AG04450 (cell line): ENCODE data around the gene KCNJ18. TPM values are rescaled to one million over a fixed set of nuclear protein-coding genes. Genes with fewer than 3 reads are reported as not detected.
"Not testable (repeated sequence)": the region's sequence is repeated elsewhere in the genome, so short reads cannot be mapped to it uniquely, and the experiment has no call there.

Source experiments
- CTCF ChIA-PET: fragments of 300-600, 350-600 bp; formaldehyde crosslinking; extraction: SDS; loops from one replicate; lab custom pipeline; 2022; ENCODE audit warnings: antibody characterized with exemption, inconsistent platforms; lab: Charles Lee
- POLR2A ChIA-PET: fragments of 350-600 bp; formaldehyde crosslinking; extraction: SDS; loops from one replicate; lab custom pipeline; 2021; ENCODE audit warnings: antibody characterized with exemption, inconsistent platforms; lab: Yijun Ruan, JAX
- DNase-seq: peaks from one replicate; pipeline ENCODE4 v3.0.0-alpha.2; 2011; ENCODE audit warnings: low read depth, low spot score
- H3K27ac ChIP-seq: one replicate; pipeline ENCODE4 v1.5.1; 2012; ENCODE audit warnings: low read depth, low read length, control low read depth
- H3K27me3 ChIP-seq: one replicate; pipeline ENCODE4 v1.6.0; 2012; ENCODE audit warnings: low read length; ENCODE audit not compliant: control insufficient read depth, insufficient read depth
- H3K4me3 ChIP-seq: 2 replicates; pipeline ENCODE4 v1.5.1; 2011; ENCODE audit warnings: mild to moderate bottlenecking, low read depth, low read length, control low read depth
- H3K9me3 ChIP-seq: 2 replicates; pipeline ENCODE4 v1.5.1; 2012; ENCODE audit warnings: low read length; ENCODE audit not compliant: control insufficient read depth, insufficient read depth
- polyA plus RNA-seq: library from polyadenylated mRNA; depleted of rRNA; stranded (reverse); fragments of >200 nt; gene quantifications from 2 replicates; pipeline ENCODE4 v1.2.3, GENCODE V29; 2011
- TF ChIP-seq, protein P1 (sequence below): IDR thresholded peaks from 2 replicates; pipeline ENCODE4 v1.5.1; 2011; ENCODE audit warnings: low read depth, low read length, control low read depth, inconsistent platforms

The KCNJ18 gene
- polyA plus RNA-seq, 1 experiment: not detected

DNA sequence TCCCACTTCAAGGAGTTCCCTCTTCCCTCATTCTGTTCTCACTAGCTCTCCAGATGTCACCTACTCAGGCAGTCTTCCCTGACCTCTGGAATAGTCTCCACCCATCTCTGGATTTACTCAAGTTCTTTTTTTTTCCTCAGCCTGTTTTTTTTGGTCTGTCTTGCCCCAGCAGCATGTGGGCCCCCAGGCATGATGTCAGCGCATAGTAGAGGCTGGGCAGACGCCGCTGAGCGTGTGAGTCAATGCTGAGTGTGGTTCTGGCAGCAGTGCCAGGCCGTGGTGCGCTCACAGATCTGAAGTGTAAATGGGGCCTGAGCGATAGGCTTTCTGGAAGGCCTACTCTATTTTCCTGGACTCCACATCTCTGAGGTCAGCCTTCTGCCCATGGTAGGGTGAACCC, 2.7 kb upstream of the KCNJ18 start:
- peak; percentile 42 for DNase-seq
- ChIA-PET CTCF (no interaction called here), POLR2A (no interaction called here)
- Histone ChIP-seq H3K9me3 (peaks cover 85% of the 10 kb centered on the region), H3K4me3 (no peak overlapping the region), H3K27ac (no peak overlapping the region), H3K27me3 (no peaks in the 10 kb centered on the region)
- TF ChIP-seq, protein P1, sequence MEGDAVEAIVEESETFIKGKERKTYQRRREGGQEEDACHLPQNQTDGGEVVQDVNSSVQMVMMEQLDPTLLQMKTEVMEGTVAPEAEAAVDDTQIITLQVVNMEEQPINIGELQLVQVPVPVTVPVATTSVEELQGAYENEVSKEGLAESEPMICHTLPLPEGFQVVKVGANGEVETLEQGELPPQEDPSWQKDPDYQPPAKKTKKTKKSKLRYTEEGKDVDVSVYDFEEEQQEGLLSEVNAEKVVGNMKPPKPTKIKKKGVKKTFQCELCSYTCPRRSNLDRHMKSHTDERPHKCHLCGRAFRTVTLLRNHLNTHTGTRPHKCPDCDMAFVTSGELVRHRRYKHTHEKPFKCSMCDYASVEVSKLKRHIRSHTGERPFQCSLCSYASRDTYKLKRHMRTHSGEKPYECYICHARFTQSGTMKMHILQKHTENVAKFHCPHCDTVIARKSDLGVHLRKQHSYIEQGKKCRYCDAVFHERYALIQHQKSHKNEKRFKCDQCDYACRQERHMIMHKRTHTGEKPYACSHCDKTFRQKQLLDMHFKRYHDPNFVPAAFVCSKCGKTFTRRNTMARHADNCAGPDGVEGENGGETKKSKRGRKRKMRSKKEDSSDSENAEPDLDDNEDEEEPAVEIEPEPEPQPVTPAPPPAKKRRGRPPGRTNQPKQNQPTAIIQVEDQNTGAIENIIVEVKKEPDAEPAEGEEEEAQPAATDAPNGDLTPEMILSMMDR: no peak

DNA sequence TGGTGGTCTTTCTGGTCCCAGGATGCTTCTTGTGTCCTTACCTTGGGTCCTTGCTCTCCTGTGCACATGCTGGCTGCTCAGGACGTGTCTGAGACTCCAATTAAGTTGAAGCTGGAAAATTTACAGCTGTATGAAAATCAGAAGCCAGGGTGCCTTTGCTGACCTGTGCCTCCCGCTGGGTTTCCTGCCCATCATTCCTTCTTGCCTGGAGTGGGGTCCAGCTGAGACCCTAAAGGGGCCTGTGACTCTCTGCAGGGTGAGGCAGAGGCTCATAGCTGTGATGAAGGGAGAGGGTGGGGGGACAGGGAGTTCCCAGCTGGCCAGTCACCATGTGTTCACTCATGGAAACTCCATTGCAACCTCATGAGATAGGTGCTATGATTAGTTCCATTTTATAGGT, 1.5 kb upstream of the KCNJ18 start:
- CTCF ChIA-PET, H3K4me3 ChIP-seq, POLR2A ChIA-PET, H3K27me3 ChIP-seq, DNase-seq, H3K27ac ChIP-seq: not testable (repeated sequence)
- peaks cover 73% of the 10 kb centered on the region for H3K9me3 ChIP-seq

DNA sequence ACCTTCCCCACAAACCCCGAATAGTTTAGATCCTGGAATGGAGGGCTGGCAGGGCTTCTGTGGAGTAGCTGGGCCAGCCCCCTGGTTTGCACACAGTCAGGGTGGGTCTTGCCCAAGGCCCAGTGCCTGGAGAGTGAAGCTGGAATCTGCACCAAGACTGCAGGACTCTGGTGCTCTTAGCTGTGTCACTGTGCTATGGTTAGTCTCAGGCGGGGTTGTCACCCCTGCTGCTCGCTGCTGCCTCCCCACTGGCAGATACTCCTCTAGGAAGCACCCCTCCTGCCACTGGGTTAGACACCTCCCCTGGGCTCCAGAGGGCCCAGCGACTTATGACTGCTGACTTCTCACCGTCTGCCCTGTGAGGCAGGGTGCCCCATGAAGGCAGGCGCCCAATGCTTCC, 842 bp upstream of the KCNJ18 start:
- H3K27me3 ChIP-seq, H3K27ac ChIP-seq, POLR2A ChIA-PET, CTCF ChIA-PET, DNase-seq, H3K4me3 ChIP-seq: not testable (repeated sequence)
- peaks cover 69% of the 10 kb centered on the region for H3K9me3 ChIP-seq

DNA sequence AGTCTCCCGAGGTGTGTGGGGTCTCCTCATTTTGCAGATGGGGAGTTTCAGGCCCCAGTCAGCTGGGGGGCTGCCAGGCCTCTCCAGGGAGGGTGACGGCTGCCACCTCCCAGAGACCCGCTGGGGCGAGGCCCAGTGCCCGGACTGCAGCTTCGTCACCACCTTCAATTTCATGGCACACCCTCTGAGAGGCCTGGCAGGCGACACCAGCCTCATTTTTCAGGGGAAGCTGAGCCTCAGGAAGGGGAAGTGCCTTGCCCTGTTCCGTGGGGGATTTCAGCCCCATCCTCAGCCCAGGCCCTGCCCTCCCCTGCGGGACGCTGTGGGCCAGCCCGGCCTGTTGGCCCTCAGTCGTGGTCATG, 362 bp downstream of the KCNJ18 start:
- H3K4me3 ChIP-seq, POLR2A ChIA-PET, DNase-seq, CTCF ChIA-PET, H3K27me3 ChIP-seq, H3K27ac ChIP-seq: not testable (repeated sequence)
- H3K9me3 ChIP-seq: peaks cover 69% of the 10 kb centered on the region

DNA sequence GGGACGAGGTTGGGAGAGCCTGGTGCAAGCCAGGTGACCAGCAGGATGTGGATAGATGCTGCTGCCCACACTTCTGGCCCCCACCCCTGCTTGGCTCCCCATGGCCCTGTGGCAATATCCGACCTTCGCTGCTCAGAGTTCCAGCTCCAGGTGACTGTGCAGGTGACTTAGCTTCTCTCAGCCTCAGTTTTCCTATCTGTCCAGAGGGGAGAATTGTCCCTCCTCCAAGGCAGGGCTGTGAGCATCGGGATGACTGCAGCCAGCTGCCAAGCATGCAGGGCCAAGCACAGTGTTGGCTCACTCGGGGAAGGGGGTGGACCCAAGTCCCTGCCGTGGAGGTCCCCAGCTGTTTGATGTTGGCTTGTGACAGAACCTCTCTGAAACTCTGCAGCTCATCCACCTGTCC, 1.1 kb downstream of the KCNJ18 start:
- H3K4me3 ChIP-seq, POLR2A ChIA-PET, CTCF ChIA-PET, H3K27me3 ChIP-seq, H3K27ac ChIP-seq, DNase-seq: not testable (repeated sequence)
- peaks cover 67% of the 10 kb centered on the region for H3K9me3 ChIP-seq

DNA sequence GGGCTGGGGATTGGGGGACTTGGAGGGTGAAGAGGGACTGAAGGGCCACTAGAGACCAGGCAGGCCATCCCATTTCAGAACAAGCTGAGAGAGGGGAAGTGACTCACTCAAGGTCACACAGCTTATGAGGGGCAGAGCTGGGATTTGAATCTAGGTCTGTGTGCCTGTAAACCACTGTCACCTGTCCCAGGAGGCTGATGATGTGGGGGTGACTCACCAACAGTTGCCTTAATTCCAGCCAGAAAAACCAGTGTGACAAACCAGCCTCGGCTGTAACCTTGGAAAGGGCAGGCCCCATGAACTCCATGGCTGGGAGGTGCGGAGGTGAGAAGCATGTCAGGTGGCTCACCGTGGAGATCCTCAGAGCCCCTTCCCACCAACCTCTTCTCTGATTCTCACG, 1.6 kb downstream of the KCNJ18 start:
- POLR2A ChIA-PET, H3K27me3 ChIP-seq, DNase-seq, H3K4me3 ChIP-seq, H3K27ac ChIP-seq, CTCF ChIA-PET: not testable (repeated sequence)
- H3K9me3 ChIP-seq: peaks cover 66% of the 10 kb centered on the region

DNA sequence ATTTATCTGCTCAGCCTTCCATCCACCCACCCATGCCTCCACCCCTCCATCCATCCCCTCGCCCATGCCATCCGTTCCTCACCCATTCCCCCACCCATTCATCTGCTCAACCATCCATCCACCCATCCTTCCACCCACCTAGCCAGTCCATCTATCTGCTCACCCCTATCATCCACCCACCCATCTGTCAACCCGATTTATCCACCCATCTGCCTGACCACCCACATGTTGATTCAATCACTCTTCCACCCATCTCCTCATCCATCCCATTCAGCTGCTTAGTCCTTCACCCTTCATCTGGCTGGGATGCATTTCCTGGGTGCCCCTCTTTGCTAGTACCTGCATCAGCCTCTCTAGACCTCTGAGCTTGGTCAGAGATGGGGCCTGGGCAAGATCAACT, 3.9 kb downstream of the KCNJ18 start:
- peaks cover 63% of the 10 kb centered on the region for H3K9me3 ChIP-seq
- DNase-seq, H3K4me3 ChIP-seq, H3K27me3 ChIP-seq, CTCF ChIA-PET, H3K27ac ChIP-seq, POLR2A ChIA-PET: not testable (repeated sequence)

DNA sequence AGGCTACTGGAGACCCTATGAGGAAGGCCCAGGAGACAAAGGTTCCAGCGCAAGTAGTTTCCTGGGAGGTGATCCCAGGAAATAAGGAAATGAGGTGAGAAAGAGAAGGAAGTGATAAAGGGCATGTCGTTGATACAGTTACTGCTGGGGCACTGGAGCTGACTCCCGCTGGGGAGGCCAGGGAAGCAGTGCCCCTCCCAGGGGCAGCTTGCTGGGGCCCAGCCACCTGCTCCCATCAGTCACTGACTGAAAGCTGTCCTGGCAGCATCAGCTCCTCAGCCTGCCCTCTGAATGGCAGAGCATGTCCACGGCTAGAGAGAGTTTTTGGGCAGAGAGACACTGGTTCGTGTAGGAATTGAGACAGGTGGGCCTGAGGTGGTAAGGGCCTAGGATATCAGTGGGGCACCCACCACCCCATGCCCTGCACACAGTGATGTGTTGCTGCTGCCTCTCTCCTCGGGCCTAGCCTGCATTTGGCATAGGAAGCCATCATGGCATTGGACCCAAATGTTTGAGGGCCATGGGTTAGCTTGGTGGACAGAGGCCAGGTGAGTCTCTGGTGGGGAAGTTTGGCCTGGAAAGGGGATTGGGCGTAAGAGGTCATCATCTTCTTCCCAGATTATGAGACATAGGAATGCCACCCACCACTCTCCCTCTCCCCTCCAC, 4.7 kb downstream of the KCNJ18 start:
- H3K9me3 ChIP-seq: peaks cover 58% of the 10 kb centered on the region
- H3K4me3 ChIP-seq, POLR2A ChIA-PET, H3K27ac ChIP-seq, CTCF ChIA-PET, H3K27me3 ChIP-seq, DNase-seq: not testable (repeated sequence)

DNA sequence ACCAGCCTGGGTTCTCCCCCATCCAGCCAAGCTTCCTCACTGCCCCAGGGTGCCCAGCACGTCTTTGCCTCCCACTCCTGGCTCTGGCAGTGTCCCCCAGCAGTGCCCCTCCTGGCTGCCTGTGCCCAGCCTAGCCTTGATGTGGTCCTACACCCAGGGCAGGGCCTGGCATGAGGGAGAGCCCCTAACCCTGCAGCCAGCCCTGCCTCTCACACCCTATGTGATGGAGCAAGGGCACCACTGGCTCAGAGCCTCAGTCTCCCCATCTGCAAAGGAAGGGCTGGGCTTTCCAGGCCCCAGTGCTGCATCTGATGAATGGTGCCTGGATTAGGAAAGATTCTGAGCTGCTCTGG, 5.2 kb downstream of the KCNJ18 start:
- CTCF ChIA-PET, POLR2A ChIA-PET: not testable (repeated sequence)

DNA sequence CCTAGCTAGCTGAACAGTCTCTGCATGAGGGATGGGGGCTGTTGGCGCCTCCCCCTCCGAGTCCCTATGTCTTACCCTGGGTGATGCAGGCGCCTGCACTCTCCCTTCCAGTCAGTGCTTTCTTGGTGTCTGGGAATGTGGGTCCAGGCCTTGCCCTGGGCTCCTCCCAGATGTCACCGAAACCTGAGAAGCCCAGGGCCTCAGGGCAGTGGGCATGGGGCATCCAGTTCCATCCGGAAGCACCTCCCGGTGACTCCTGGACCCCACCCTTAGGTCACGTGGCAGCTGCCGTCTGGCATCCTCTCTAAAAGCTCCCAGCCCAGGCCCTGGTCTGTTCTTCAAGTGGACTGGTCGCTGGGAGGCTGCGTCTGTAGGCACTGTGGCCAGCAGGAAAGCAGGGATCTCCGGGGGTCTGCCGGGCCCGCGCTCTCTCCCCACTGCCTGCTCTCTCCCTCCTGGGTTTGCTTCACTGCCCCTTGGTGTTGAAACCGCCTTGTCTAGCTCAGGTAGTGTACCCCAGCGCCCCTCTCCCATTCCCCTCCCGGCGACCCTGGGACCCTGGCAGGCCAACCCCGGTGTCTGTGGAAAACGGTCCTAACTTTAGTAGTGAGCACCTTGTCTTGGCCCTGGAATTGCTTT, 6.2 kb downstream of the KCNJ18 start:
- H3K27me3 ChIP-seq: not testable (repeated sequence)

More for the DNA sequence above, 5.2 kb downstream of the KCNJ18 start:
- H3K27me3 ChIP-seq, H3K4me3 ChIP-seq, H3K27ac ChIP-seq, DNase-seq: not testable (repeated sequence)
- peaks cover 58% of the 10 kb centered on the region for H3K9me3 ChIP-seq

DNA sequence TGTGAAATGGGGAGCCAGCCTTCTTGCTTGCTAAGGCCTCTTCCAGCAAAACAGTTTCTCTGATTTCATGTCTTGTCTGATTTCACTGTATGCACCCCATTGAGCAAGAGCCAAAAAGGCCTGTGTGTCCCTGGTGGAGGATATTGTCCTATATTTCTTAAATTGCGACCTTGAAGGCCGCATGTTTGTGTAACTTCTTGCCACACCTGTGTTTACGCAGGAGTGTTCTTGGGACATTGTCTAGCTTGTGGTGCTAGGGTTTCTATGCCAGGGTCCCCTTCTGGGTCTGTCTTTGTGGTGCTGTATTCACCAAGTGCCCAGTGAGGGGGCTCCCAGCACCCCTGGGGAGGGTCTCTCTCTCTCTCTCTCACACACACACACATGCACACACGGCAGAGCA, 6.8 kb downstream of the KCNJ18 start:
- CTCF ChIA-PET, POLR2A ChIA-PET, H3K27me3 ChIP-seq, H3K4me3 ChIP-seq, DNase-seq, H3K27ac ChIP-seq: not testable (repeated sequence)
- peaks cover 57% of the 10 kb centered on the region for H3K9me3 ChIP-seq

More for the DNA sequence above, 6.2 kb downstream of the KCNJ18 start:
- CTCF ChIA-PET, H3K4me3 ChIP-seq, H3K27ac ChIP-seq, POLR2A ChIA-PET, DNase-seq: not testable (repeated sequence)
- peaks cover 53% of the 10 kb centered on the region for H3K9me3 ChIP-seq
